IMR-90 (cell line): ENCODE results near the gene KDR. TPM values are rescaled to one million over a fixed set of nuclear protein-coding genes. Genes with fewer than 3 reads are reported as not detected.

Experiments used
- ATAC-seq: fragments of 200-7000 bp; cut with Tn5 transposase; 2 replicates; pipeline ENCODE4 v1.9.1; 2020; ENCODE audit warnings: low read depth, mild to moderate bottlenecking, moderate library complexity
- BruUV-seq: library from RNA; stranded (reverse); fragments of 400-500 nt; replicated peaks from 2 replicates; lab custom pipeline; 2021; lab: Mats Ljungman, UMichigan
- CTCF ChIA-PET: fragments of 300-600 bp; formaldehyde crosslinking; extraction: SDS; loops from one replicate; lab custom pipeline; 2021; ENCODE audit warnings: antibody characterized with exemption; lab: Yijun Ruan, JAX
- POLR2A ChIA-PET: fragments of 300-600 bp; sonication (Branson Sonifier 250); formaldehyde crosslinking; loops from one replicate; lab custom pipeline; 2022; ENCODE audit warnings: antibody characterized with exemption; ENCODE audit not compliant: unreplicated experiment; lab: Charles Lee
- DNase-seq: peaks from one replicate; pipeline ENCODE4 v3.0.0; 2013
- H2AFZ ChIP-seq: replicated peaks from 2 replicates; pipeline ENCODE3; 2013; ENCODE audit warnings: low read length, mild to moderate bottlenecking; ENCODE audit not compliant: poor library complexity
- H2AK5ac ChIP-seq: 2 replicates; pipeline ENCODE4 v1.6.1; 2013; ENCODE audit warnings: low read depth, low read length, inconsistent platforms
- H2AK9ac ChIP-seq: replicated peaks from 2 replicates; pipeline ENCODE3; 2013; ENCODE audit warnings: mild to moderate bottlenecking, low read depth, low read length, moderate library complexity; ENCODE audit not compliant: poor library complexity
- H2BK120ac ChIP-seq: 2 replicates; pipeline ENCODE4 v1.6.1; 2013; ENCODE audit warnings: low read depth, low read length, inconsistent platforms
- H2BK15ac ChIP-seq: 3 replicates; pipeline ENCODE4 v1.6.1; 2013; ENCODE audit warnings: low read depth, low read length, inconsistent platforms
- H2BK20ac ChIP-seq: 2 replicates; pipeline ENCODE4 v1.6.1; 2013; ENCODE audit warnings: low read depth, mild to moderate bottlenecking, inconsistent platforms, low read length, moderate library complexity
- H2BK5ac ChIP-seq: 2 replicates; pipeline ENCODE4 v1.6.1; 2013; ENCODE audit warnings: mild to moderate bottlenecking, low read depth, low read length, inconsistent platforms; ENCODE audit not compliant: poor library complexity, severe bottlenecking
- H3K14ac ChIP-seq: replicated peaks from 2 replicates; pipeline ENCODE4 v1.6.1; 2013; ENCODE audit warnings: low read depth, low read length, inconsistent platforms
- H3K18ac ChIP-seq: 2 replicates; pipeline ENCODE4 v1.6.1; 2013; ENCODE audit warnings: low read depth, low read length, control low read depth
- H3K23ac ChIP-seq: 2 replicates; pipeline ENCODE4 v1.6.1; 2013; ENCODE audit warnings: low read depth, low read length, inconsistent platforms
- H3K27ac ChIP-seq: 2 replicates; pipeline ENCODE4 v1.5.1; 2013; ENCODE audit warnings: mild to moderate bottlenecking, control low read depth, low read length; ENCODE audit not compliant: insufficient read depth
- H3K27me3 ChIP-seq: 2 replicates; pipeline ENCODE4 v1.6.1; 2013; ENCODE audit warnings: low read length; ENCODE audit not compliant: control insufficient read depth, insufficient read depth
- H3K36me3 ChIP-seq: 2 replicates; pipeline ENCODE4 v1.6.1; 2013; ENCODE audit warnings: low read length, mixed read lengths; ENCODE audit not compliant: control insufficient read depth, insufficient read depth
- H3K4ac ChIP-seq: 2 replicates; pipeline ENCODE4 v1.6.1; 2013; ENCODE audit warnings: low read depth, low read length, inconsistent platforms
- H3K4me1 ChIP-seq: 2 replicates; pipeline ENCODE4 v1.6.1; 2013; ENCODE audit warnings: low read length, mixed read lengths; ENCODE audit not compliant: control insufficient read depth, insufficient read depth
- H3K4me2 ChIP-seq: 2 replicates; pipeline ENCODE4 v1.6.1; 2013; ENCODE audit warnings: low read depth, mild to moderate bottlenecking, control low read depth, low read length, moderate library complexity
- H3K4me3 ChIP-seq: 2 replicates; pipeline ENCODE4 v1.5.1; 2013; ENCODE audit warnings: low read depth, mild to moderate bottlenecking, control low read depth, low read length, moderate library complexity; ENCODE audit not compliant: insufficient read depth
- H3K56ac ChIP-seq: 2 replicates; pipeline ENCODE4 v1.6.1; 2013; ENCODE audit warnings: low read length, inconsistent platforms; ENCODE audit not compliant: insufficient read depth; ENCODE audit errors: extremely low read depth
- H3K79me1 ChIP-seq, 2 experiments: 2 replicates each; pipeline ENCODE4 v1.6.1; 2013; ENCODE audit warnings: low read length in 2 of 2, inconsistent platforms in 1 of 2, low read depth in 1 of 2
- H3K9ac ChIP-seq: 2 replicates; pipeline ENCODE4 v1.6.1; 2013; ENCODE audit warnings: low read depth, low read length, control low read depth
- H3K9me1 ChIP-seq: 2 replicates; pipeline ENCODE4 v1.6.1; 2013; ENCODE audit warnings: low read length, inconsistent platforms; ENCODE audit not compliant: insufficient read depth
- H3K9me3 ChIP-seq: 2 replicates; pipeline ENCODE4 v1.6.1; 2013; ENCODE audit warnings: low read length; ENCODE audit not compliant: control insufficient read depth, insufficient read depth
- H4K20me1 ChIP-seq: 2 replicates; pipeline ENCODE4 v1.6.1; 2013; ENCODE audit warnings: low read length, inconsistent platforms; ENCODE audit not compliant: insufficient read depth
- H4K5ac ChIP-seq: 2 replicates; pipeline ENCODE4 v1.6.1; 2013; ENCODE audit warnings: mild to moderate bottlenecking, low read depth, low read length, control low read depth
- H4K8ac ChIP-seq, 2 experiments: 2 replicates each; pipeline ENCODE4 v1.6.1; 2013; ENCODE audit warnings: low read depth in 2 of 2, low read length in 2 of 2, control low read depth in 1 of 2, inconsistent platforms in 1 of 2
- H4K91ac ChIP-seq: 2 replicates; pipeline ENCODE4 v1.6.1; 2013; ENCODE audit warnings: low read depth, low read length, inconsistent platforms; ENCODE audit not compliant: insufficient read depth
- CEBPB ChIP-seq: IDR thresholded peaks from 2 replicates; pipeline ENCODE4 v1.6.1; 2012; ENCODE audit warnings: low read depth, low read length, improper control_type of control experiment
- FOS ChIP-seq: fragments of 150-350 bp; IDR thresholded peaks from 2 replicates; pipeline ENCODE4 v1.6.1; 2016; ENCODE audit warnings: low read depth, low read length
- MAZ ChIP-seq: IDR thresholded peaks from 2 replicates; pipeline ENCODE4 v1.6.1; 2012; ENCODE audit warnings: low read depth, mild to moderate bottlenecking, low read length, improper control_type of control experiment, moderate library complexity, borderline replicate concordance
- RCOR1 ChIP-seq: IDR thresholded peaks from 2 replicates; pipeline ENCODE4 v1.6.1; 2012; ENCODE audit warnings: mild to moderate bottlenecking, low read length, improper control_type of control experiment; ENCODE audit not compliant: insufficient replicate concordance
- WGBS, 2 experiments: methylation state at CpG; one replicate each; pipeline versions ENCODE4 v1.1.5 to v1.1.7; 2013; ENCODE audit warnings: missing lambda C conversion rate in 2 of 2; ENCODE audit not compliant: insufficient read length in 1 of 2; ENCODE audit errors: extremely low coverage in 2 of 2; 5-methylcytosine and 5-hydroxymethylcytosine counted together
- dilution Hi-C: fragments of 300-500 bp; cut with HindIII; formaldehyde crosslinking; loops from one replicate; pipeline ENCODE4 v1.14.3; 2018; ENCODE audit warnings: low sequenced_read_pairs; ENCODE audit not compliant: unreplicated experiment
- in situ Hi-C: fragments of 300-500 bp; cut with MboI; formaldehyde crosslinking; loops from 3 replicates; pipeline ENCODE4 v1.14.3; 2019; ENCODE audit warnings: low sequenced_read_pairs, inconsistent platforms, mixed read lengths
- intact Hi-C: fragments of 100-400 bp; cut with micrococcal nuclease; formaldehyde crosslinking; loops from 2 replicates; pipeline ENCODE4 v1.10.0; 2022
- polyA plus RNA-seq, 3 experiments: library from polyadenylated mRNA; depleted of rRNA; stranded (reverse); fragments of >200 nt; gene quantifications; 2 replicates each; pipeline ENCODE4 v1.2.3, GENCODE V29; 2012; ENCODE audit warnings: low replicate concordance in 1 of 3
- total RNA-seq: library from RNA; depleted of rRNA; stranded (reverse); fragments of >200 nt; gene quantifications from 2 replicates; pipeline ENCODE4 v1.2.3, GENCODE V29; 2012

KDR gene
- total and polyA plus RNA-seq, 2 of the 4 experiments (the other 2 are of a cell fraction): not detected

- Histone ChIP-seq H2AFZ (no peak overlapping the region), H3K9me1 (no peaks in the 10 kb centered on the region), H2AK5ac (no peak overlapping the region), H3K23ac (no peak overlapping the region), H4K91ac (no peak overlapping the region), H2BK5ac (no peak overlapping the region), H2BK20ac (no peak overlapping the region), H3K9me3 (no peaks in the 10 kb centered on the region), H3K18ac (no peak overlapping the region), H3K4ac (no peak overlapping the region), H3K4me1 (no peaks in the 10 kb centered on the region), H4K5ac (no peak overlapping the region), H3K27ac (no peak overlapping the region), H3K9ac (no peak overlapping the region), H2BK15ac (no peak overlapping the region), H4K8ac (no peak overlapping the region), H3K79me1 (no peaks in the 10 kb centered on the region), H4K20me1 (no peaks in the 10 kb centered on the region), H2BK120ac (no peak overlapping the region), H3K56ac (no peak overlapping the region), H3K36me3 (no peaks in the 10 kb centered on the region), H3K14ac (no peak overlapping the region), H2AK9ac (no peak overlapping the region), H3K27me3 (peaks cover 32% of the 10 kb centered on the region), H3K4me2 (no peak overlapping the region), H3K4me3 (no peak overlapping the region)
- WGBS, 2 experiments: no CpG with 5 or more reads among the region's 3 CpGs
- no peak for DNase-seq
- intact Hi-C loops (no loop called here), in situ Hi-C loops (no loop called here), dilution Hi-C loops (no loop called here)
- BruUV-seq: no TSS peak
- TF ChIP-seq CEBPB (no peak), MAZ (no peak), RCOR1 (no peak), FOS (no peak)
- ChIA-PET CTCF (no interaction called here), POLR2A (no interaction called here)
- ATAC-seq: no peak
Measured at GRCh38 chr4:55127053-55127452, 1.7 kb upstream of the KDR start.
